OCI-LY1 (cell line): Measurements from ENCODE around the gene SLX4IP.

Source experiments
- H2AFZ ChIP-seq: fragments of 200-600 bp; sonication (generic), shearing (Covaris generic); 2 replicates; pipeline ENCODE4 v1.6.0; 2014; ENCODE audit warnings: antibody characterized with exemption, mild to moderate bottlenecking, low read length
- H3F3A ChIP-seq: fragments of 200-600 bp; sonication (generic), shearing (Covaris generic); 2 replicates; pipeline ENCODE4 v1.6.0; 2014; ENCODE audit warnings: mild to moderate bottlenecking, antibody characterized with exemption, low read length, moderate library complexity; ENCODE audit not compliant: insufficient read depth
- H3K27ac ChIP-seq: fragments of 200-600 bp; sonication (generic); 2 replicates; pipeline ENCODE4 v1.5.1; 2014; ENCODE audit warnings: low read length, mixed run types, mild to moderate bottlenecking, low read depth; ENCODE audit not compliant: poor library complexity, severe bottlenecking
- H3K27me3 ChIP-seq: fragments of 200-600 bp; sonication (generic); 2 replicates; pipeline ENCODE4 v1.6.0; 2014; ENCODE audit warnings: antibody characterized with exemption, mild to moderate bottlenecking, low read length, moderate library complexity; ENCODE audit not compliant: insufficient read depth
- H3K36me3 ChIP-seq: fragments of 200-600 bp; sonication (generic); 2 replicates; pipeline ENCODE4 v1.6.1; 2014; ENCODE audit warnings: mild to moderate bottlenecking, antibody characterized with exemption, low read length, moderate library complexity, mixed read lengths; ENCODE audit not compliant: insufficient read depth
- H3K4me1 ChIP-seq: fragments of 200-600 bp; sonication (generic); 2 replicates; pipeline ENCODE4 v1.5.1; 2014; ENCODE audit warnings: mild to moderate bottlenecking, low read length, moderate library complexity; ENCODE audit not compliant: insufficient read depth, severe bottlenecking
- H3K4me2 ChIP-seq: fragments of 200-600 bp; sonication (generic), shearing (Covaris generic); 2 replicates; pipeline ENCODE4 v1.6.1; 2014; ENCODE audit warnings: low read length
- H3K4me3 ChIP-seq: fragments of 200-600 bp; sonication (generic); 2 replicates; pipeline ENCODE4 v1.5.1; 2014; ENCODE audit warnings: low read length, low read depth, mild to moderate bottlenecking, mixed read lengths; ENCODE audit not compliant: poor library complexity, severe bottlenecking
- H3K79me2 ChIP-seq: fragments of 200-600 bp; shearing (Covaris generic); 2 replicates; pipeline ENCODE4 v1.6.1; 2016; ENCODE audit warnings: mixed run types, low read length, mixed read lengths; ENCODE audit not compliant: insufficient read depth
- H3K9ac ChIP-seq: fragments of 200-600 bp; sonication (generic), shearing (Covaris generic); 2 replicates; pipeline ENCODE4 v1.6.1; 2014; ENCODE audit warnings: mild to moderate bottlenecking, low read length, mixed read lengths
- H3K9me2 ChIP-seq: fragments of 200-600 bp; sonication (generic), shearing (Covaris generic); 2 replicates; pipeline ENCODE4 v1.6.1; 2014; ENCODE audit warnings: low read depth, mild to moderate bottlenecking, low read length, mixed read lengths
- H3K9me3 ChIP-seq: fragments of 200-600 bp; shearing (Covaris generic); 2 replicates; pipeline ENCODE4 v1.6.1; 2014; ENCODE audit warnings: low read length, mixed read lengths
- H4K20me1 ChIP-seq: fragments of 200-600 bp; sonication (generic), shearing (Covaris generic); 2 replicates; pipeline ENCODE4 v1.6.0; 2016; ENCODE audit warnings: mild to moderate bottlenecking, low read length; ENCODE audit not compliant: insufficient read depth
- EZH2 ChIP-seq: fragments of 200-600 bp; sonication (generic), shearing (Covaris generic); IDR thresholded peaks from 2 replicates; pipeline ENCODE4 v1.8.0; 2017; ENCODE audit warnings: borderline replicate concordance, mixed run types, mild to moderate bottlenecking, antibody characterized with exemption, low read length, moderate library complexity, mixed read lengths
- TF ChIP-seq, protein P1 (sequence below): fragments of 200-600 bp; sonication (generic), shearing (Covaris generic); IDR thresholded peaks from 2 replicates; pipeline ENCODE4 v1.5.1; 2017; ENCODE audit warnings: mild to moderate bottlenecking, antibody characterized with exemption, low read length, moderate library complexity, mixed read lengths

Gene SLX4IP

GRCh38 chr20:10629946-10630650 lies 195.0 kb downstream of the SLX4IP start:
- Histone ChIP-seq H2AFZ (no peak overlapping the region), H3K36me3 (no peaks in the 10 kb centered on the region), H3K4me2 (no peak overlapping the region), H3K9ac (no peak overlapping the region), H3K27me3 (no peaks in the 10 kb centered on the region), H3K4me3 (no peak overlapping the region), H3K9me3 (no peaks in the 10 kb centered on the region), H3K4me1 (no peaks in the 10 kb centered on the region), H4K20me1 (no peaks in the 10 kb centered on the region), H3F3A (no peaks in the 10 kb centered on the region), H3K27ac (no peak overlapping the region), H3K79me2 (no peaks in the 10 kb centered on the region), H3K9me2 (no peaks in the 10 kb centered on the region)
- TF ChIP-seq EZH2: no peak

GRCh38 chr20:10631126-10631525 lies 196.0 kb downstream of the SLX4IP start:
- Histone ChIP-seq H2AFZ (no peak overlapping the region), H3K27me3 (no peaks in the 10 kb centered on the region), H3K4me3 (no peak overlapping the region), H3K27ac (no peak overlapping the region), H3K9ac (no peak overlapping the region), H4K20me1 (no peaks in the 10 kb centered on the region), H3K9me3 (no peaks in the 10 kb centered on the region), H3K36me3 (no peaks in the 10 kb centered on the region), H3K4me2 (no peak overlapping the region), H3K4me1 (no peaks in the 10 kb centered on the region), H3K9me2 (no peaks in the 10 kb centered on the region), H3K79me2 (no peaks in the 10 kb centered on the region), H3F3A (no peaks in the 10 kb centered on the region)
- no peak for TF ChIP-seq EZH2
- TF ChIP-seq, protein P1, sequence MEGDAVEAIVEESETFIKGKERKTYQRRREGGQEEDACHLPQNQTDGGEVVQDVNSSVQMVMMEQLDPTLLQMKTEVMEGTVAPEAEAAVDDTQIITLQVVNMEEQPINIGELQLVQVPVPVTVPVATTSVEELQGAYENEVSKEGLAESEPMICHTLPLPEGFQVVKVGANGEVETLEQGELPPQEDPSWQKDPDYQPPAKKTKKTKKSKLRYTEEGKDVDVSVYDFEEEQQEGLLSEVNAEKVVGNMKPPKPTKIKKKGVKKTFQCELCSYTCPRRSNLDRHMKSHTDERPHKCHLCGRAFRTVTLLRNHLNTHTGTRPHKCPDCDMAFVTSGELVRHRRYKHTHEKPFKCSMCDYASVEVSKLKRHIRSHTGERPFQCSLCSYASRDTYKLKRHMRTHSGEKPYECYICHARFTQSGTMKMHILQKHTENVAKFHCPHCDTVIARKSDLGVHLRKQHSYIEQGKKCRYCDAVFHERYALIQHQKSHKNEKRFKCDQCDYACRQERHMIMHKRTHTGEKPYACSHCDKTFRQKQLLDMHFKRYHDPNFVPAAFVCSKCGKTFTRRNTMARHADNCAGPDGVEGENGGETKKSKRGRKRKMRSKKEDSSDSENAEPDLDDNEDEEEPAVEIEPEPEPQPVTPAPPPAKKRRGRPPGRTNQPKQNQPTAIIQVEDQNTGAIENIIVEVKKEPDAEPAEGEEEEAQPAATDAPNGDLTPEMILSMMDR: no peak

DNA sequence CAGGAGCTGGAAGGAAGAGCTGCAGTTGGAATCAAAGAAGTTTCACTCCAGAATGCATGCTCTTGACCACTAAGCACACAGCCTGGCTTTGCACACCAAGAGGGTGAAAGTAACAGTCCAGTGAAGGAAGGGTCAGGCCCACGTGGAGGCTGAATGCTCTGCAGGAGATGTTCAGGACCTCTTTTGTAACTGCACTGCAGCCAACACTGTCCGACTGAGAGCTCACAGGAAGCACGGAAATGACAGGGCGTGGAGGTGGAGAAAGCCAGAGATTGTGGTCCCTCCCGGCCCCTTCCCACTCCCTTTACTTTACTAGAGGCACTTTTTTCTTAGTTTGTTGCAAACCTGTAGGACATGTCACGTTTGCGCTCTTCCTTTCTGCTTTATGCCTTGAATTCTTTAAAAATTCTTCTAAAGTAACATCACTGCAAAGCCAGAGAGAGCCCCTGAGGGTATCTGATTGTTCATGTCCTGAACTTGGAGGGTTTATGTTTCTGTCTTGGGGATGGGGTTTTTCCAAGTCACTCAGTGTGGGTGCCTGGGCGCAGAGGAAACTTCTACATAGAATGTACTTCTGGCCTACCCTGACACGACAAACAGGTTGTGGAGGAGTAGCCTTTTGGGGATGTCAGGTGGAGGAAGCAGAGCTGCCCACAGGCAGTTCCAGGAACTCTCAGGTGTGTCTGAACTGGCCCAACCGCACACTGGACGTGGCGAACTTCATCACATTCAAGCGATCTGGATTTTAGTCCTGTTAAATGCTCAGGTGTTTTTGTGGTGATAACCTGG lies 197.8 kb downstream of the SLX4IP start:
- H3K4me3 ChIP-seq: no peak overlapping the region
- no peak overlapping the region for H3K4me2 ChIP-seq
- H3K9me2 ChIP-seq: no peaks in the 10 kb centered on the region
- H3K9me3 ChIP-seq: no peaks in the 10 kb centered on the region
- no peaks in the 10 kb centered on the region for H3K27me3 ChIP-seq
- no peak overlapping the region for H2AFZ ChIP-seq
- H4K20me1 ChIP-seq: no peaks in the 10 kb centered on the region
- H3F3A ChIP-seq: no peaks in the 10 kb centered on the region
- TF ChIP-seq EZH2: no peak
- TF ChIP-seq, protein P1: no peak
- H3K36me3 ChIP-seq: no peaks in the 10 kb centered on the region
- H3K27ac ChIP-seq: no peak overlapping the region
- H3K79me2 ChIP-seq: no peaks in the 10 kb centered on the region
- H3K9ac ChIP-seq: no peak overlapping the region
- no peaks in the 10 kb centered on the region for H3K4me1 ChIP-seq
